ENCODE measurements around the gene P3R3URF.

Gene P3R3URF

GRCh38 chr1:46137916-46138315, 38.4 kb downstream of the P3R3URF start:
- no peak for FAIRE-seq
- no peak for DNase-seq (ENCODE audit: insufficient read length)
- no peak for TF ChIP-seq TAF1 (IDR thresholded peaks at IDR 0.05; ENCODE audit: borderline replicate concordance, low read depth, low read length)
- TF ChIP-seq POLR2A (IDR thresholded peaks at IDR 0.05; ENCODE audit: low read depth, low read length), result no peak
- TF ChIP-seq POLR2AphosphoS5 (IDR thresholded peaks at IDR 0.05; ENCODE audit: low read depth, low read length), result no peak

GRCh38 chr1:46136711-46137110, 39.6 kb downstream of the P3R3URF start:
- no peak for TF ChIP-seq POLR2A (IDR thresholded peaks at IDR 0.05; ENCODE audit: low read depth, low read length)
- no peak for TF ChIP-seq TAF1 (IDR thresholded peaks at IDR 0.05; ENCODE audit: borderline replicate concordance, low read depth, low read length)
- TF ChIP-seq POLR2AphosphoS5 (IDR thresholded peaks at IDR 0.05; ENCODE audit: low read depth, low read length), result no peak
- DNase-seq (ENCODE audit: insufficient read length) (no peak), FAIRE-seq (no peak)

GRCh38 chr1:46134660-46135331, 41.5 kb downstream of the P3R3URF start:
- no peak for DNase-seq (ENCODE audit: insufficient read length)
- TF ChIP-seq POLR2A (IDR thresholded peaks at IDR 0.05; ENCODE audit: low read depth, low read length), result no peak
- no peak for TF ChIP-seq POLR2AphosphoS5 (IDR thresholded peaks at IDR 0.05; ENCODE audit: low read depth, low read length)
- TF ChIP-seq TAF1 (IDR thresholded peaks at IDR 0.05; ENCODE audit: borderline replicate concordance, low read depth, low read length), result no peak
- FAIRE-seq, result no peak

- DNase-seq (ENCODE audit: insufficient read length) (no peak), FAIRE-seq (no peak)
- TF ChIP-seq POLR2A (IDR thresholded peaks at IDR 0.05; ENCODE audit: low read depth, low read length) (no peak), POLR2AphosphoS5 (IDR thresholded peaks at IDR 0.05; ENCODE audit: low read depth, low read length) (no peak), TAF1 (IDR thresholded peaks at IDR 0.05; ENCODE audit: borderline replicate concordance, low read depth, low read length) (no peak)
These were observed 42.4 kb downstream of the P3R3URF start for GRCh38 chr1:46133781-46134350.

- DNase-seq (ENCODE audit: insufficient read length), result peak; percentile 61
- TF ChIP-seq POLR2A (IDR thresholded peaks at IDR 0.05; ENCODE audit: low read depth, low read length), result peak; percentile 54; the same call in 1 of the 2 replicates
- TF ChIP-seq POLR2AphosphoS5 (IDR thresholded peaks at IDR 0.05; ENCODE audit: low read depth, low read length), result no peak; the same call in 1 of the 2 replicates
- peak; percentile 23; the same call in 1 of the 2 replicates for TF ChIP-seq TAF1 (IDR thresholded peaks at IDR 0.05; ENCODE audit: borderline replicate concordance, low read depth, low read length)
- FAIRE-seq, result peak; percentile 36
These were observed 43.1 kb downstream of the P3R3URF start for GRCh38 chr1:46133181-46133658.

- DNase-seq (ENCODE audit: insufficient read length) (peak; percentile 89), FAIRE-seq (peak; percentile 95)
- TF ChIP-seq POLR2A (IDR thresholded peaks at IDR 0.05; ENCODE audit: low read depth, low read length) (peak; percentile 99), POLR2AphosphoS5 (IDR thresholded peaks at IDR 0.05; ENCODE audit: low read depth, low read length) (peak; percentile 98), TAF1 (IDR thresholded peaks at IDR 0.05; ENCODE audit: borderline replicate concordance, low read depth, low read length) (peak; percentile 97)
These were observed 43.6 kb downstream of the P3R3URF start, which contains the start of gene PIK3R3 for GRCh38 chr1:46132529-46133180. Gene PIK3R3, minus strand, starts transcription at chr1:46132629. Its CDS starts 677 bp downstream, at chr1:46131952.

- peak; percentile 44 for FAIRE-seq
- no peak for TF ChIP-seq POLR2A (IDR thresholded peaks at IDR 0.05; ENCODE audit: low read depth, low read length)
- TF ChIP-seq POLR2AphosphoS5 (IDR thresholded peaks at IDR 0.05; ENCODE audit: low read depth, low read length), result no peak
- no peak for TF ChIP-seq TAF1 (IDR thresholded peaks at IDR 0.05; ENCODE audit: borderline replicate concordance, low read depth, low read length)
- no peak for DNase-seq (ENCODE audit: insufficient read length)
These were observed 44.4 kb downstream of the P3R3URF start for GRCh38 chr1:46131712-46132528.

- no peak for FAIRE-seq
- DNase-seq (ENCODE audit: insufficient read length), result no peak
- TF ChIP-seq TAF1 (IDR thresholded peaks at IDR 0.05; ENCODE audit: borderline replicate concordance, low read depth, low read length) (no peak), POLR2AphosphoS5 (IDR thresholded peaks at IDR 0.05; ENCODE audit: low read depth, low read length) (no peak), POLR2A (IDR thresholded peaks at IDR 0.05; ENCODE audit: low read depth, low read length) (no peak)
These were observed 45.2 kb downstream of the P3R3URF start for GRCh38 chr1:46131093-46131492.

GRCh38 chr1:46130606-46131005, 45.7 kb downstream of the P3R3URF start:
- FAIRE-seq, result no peak

GRCh38 chr1:46130121-46130520, 46.2 kb downstream of the P3R3URF start:
- TF ChIP-seq POLR2A (IDR thresholded peaks at IDR 0.05; ENCODE audit: low read depth, low read length), result no peak
- DNase-seq (ENCODE audit: insufficient read length) (no peak), FAIRE-seq (no peak)

More at GRCh38 chr1:46130606-46131005, 45.7 kb downstream of the P3R3URF start:
- TF ChIP-seq TAF1 (IDR thresholded peaks at IDR 0.05; ENCODE audit: borderline replicate concordance, low read depth, low read length) (no peak), POLR2A (IDR thresholded peaks at IDR 0.05; ENCODE audit: low read depth, low read length) (no peak), POLR2AphosphoS5 (IDR thresholded peaks at IDR 0.05; ENCODE audit: low read depth, low read length) (no peak)
- DNase-seq (ENCODE audit: insufficient read length), result no peak

GRCh38 chr1:46128344-46128743, 47.9 kb downstream of the P3R3URF start:
- FAIRE-seq, result no peak
- TF ChIP-seq POLR2AphosphoS5 (IDR thresholded peaks at IDR 0.05; ENCODE audit: low read depth, low read length) (no peak), TAF1 (IDR thresholded peaks at IDR 0.05; ENCODE audit: borderline replicate concordance, low read depth, low read length) (no peak), POLR2A (IDR thresholded peaks at IDR 0.05; ENCODE audit: low read depth, low read length) (no peak)
- no peak for DNase-seq (ENCODE audit: insufficient read length)

Measured in GM12892 (cell line).